AG04450 (cell line): ENCODE results near the gene URAD. TPM values are rescaled to one million over a fixed set of nuclear protein-coding genes. Genes with fewer than 3 reads are reported as not detected.
"Not testable (repeated sequence)": the region's sequence is repeated elsewhere in the genome, so short reads cannot be mapped to it uniquely, and the experiment has no call there.

Experiments used
- CTCF ChIA-PET: fragments of 300-600, 350-600 bp; formaldehyde crosslinking; extraction: SDS; loops from one replicate; lab custom pipeline; 2022; ENCODE audit warnings: antibody characterized with exemption, inconsistent platforms; lab: Charles Lee
- POLR2A ChIA-PET: fragments of 350-600 bp; formaldehyde crosslinking; extraction: SDS; loops from one replicate; lab custom pipeline; 2021; ENCODE audit warnings: antibody characterized with exemption, inconsistent platforms; lab: Yijun Ruan, JAX
- DNase-seq: peaks from one replicate; pipeline ENCODE4 v3.0.0-alpha.2; 2011; ENCODE audit warnings: low read depth, low spot score
- H3K27ac ChIP-seq: one replicate; pipeline ENCODE4 v1.5.1; 2012; ENCODE audit warnings: low read depth, low read length, control low read depth
- H3K27me3 ChIP-seq: one replicate; pipeline ENCODE4 v1.6.0; 2012; ENCODE audit warnings: low read length; ENCODE audit not compliant: control insufficient read depth, insufficient read depth
- H3K4me3 ChIP-seq: 2 replicates; pipeline ENCODE4 v1.5.1; 2011; ENCODE audit warnings: mild to moderate bottlenecking, low read depth, low read length, control low read depth
- H3K9me3 ChIP-seq: 2 replicates; pipeline ENCODE4 v1.5.1; 2012; ENCODE audit warnings: low read length; ENCODE audit not compliant: control insufficient read depth, insufficient read depth
- polyA plus RNA-seq: library from polyadenylated mRNA; depleted of rRNA; stranded (reverse); fragments of >200 nt; gene quantifications from 2 replicates; pipeline ENCODE4 v1.2.3, GENCODE V29; 2011
- TF ChIP-seq, protein P1 (sequence below): IDR thresholded peaks from 2 replicates; pipeline ENCODE4 v1.5.1; 2011; ENCODE audit warnings: low read depth, low read length, control low read depth, inconsistent platforms

Gene URAD
- polyA plus RNA-seq, 1 experiment: not detected

DNA sequence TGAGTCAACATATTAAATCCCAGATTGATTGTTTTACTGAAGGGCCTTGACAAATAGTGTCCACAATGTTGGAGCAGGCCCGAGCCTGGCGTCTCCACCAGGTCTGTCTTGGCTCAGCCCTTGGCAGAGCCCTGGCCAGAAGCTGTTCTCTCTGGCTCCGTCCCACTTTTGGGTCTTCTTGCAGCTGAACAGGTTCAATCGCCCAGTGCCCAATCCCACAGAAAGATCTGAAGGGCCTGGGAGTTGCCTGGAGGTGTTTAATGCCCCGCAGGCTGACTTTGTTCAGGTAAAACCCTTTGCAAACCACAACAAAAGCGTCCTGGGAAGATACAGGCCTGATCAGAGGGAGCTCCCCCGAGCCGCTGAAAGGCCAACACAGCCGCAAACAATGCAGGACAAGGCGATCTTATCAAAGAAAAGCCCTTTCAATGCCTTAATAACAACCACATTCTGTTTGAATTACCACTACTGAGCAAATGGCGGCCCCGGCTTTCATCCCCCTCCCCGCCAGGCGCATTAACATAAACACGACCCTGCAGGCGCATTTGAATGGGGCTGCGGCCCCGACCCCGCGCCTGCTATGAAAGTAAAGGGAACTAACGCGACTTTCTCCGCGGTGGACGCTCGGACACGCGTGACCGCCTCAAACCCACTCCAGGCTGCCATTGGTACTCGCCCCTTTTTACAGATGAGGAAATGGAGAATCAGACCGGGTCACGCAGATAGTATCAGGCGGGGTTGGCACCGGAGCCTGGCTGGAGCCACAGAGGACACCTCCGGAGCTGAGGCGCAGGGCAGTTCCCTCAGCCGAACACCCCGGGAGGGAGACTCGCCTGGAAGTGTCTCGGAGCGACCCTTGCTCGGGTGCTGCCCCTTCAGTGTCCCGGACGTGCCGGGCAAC, 22.5 kb downstream of the URAD start:
- Histone ChIP-seq H3K27me3 (peaks cover 94% of the 10 kb centered on the region), H3K27ac (no peak overlapping the region), H3K4me3 (no peak overlapping the region), H3K9me3 (no peaks in the 10 kb centered on the region; the same call in 1 of the 2 replicates)
- TF ChIP-seq, protein P1, sequence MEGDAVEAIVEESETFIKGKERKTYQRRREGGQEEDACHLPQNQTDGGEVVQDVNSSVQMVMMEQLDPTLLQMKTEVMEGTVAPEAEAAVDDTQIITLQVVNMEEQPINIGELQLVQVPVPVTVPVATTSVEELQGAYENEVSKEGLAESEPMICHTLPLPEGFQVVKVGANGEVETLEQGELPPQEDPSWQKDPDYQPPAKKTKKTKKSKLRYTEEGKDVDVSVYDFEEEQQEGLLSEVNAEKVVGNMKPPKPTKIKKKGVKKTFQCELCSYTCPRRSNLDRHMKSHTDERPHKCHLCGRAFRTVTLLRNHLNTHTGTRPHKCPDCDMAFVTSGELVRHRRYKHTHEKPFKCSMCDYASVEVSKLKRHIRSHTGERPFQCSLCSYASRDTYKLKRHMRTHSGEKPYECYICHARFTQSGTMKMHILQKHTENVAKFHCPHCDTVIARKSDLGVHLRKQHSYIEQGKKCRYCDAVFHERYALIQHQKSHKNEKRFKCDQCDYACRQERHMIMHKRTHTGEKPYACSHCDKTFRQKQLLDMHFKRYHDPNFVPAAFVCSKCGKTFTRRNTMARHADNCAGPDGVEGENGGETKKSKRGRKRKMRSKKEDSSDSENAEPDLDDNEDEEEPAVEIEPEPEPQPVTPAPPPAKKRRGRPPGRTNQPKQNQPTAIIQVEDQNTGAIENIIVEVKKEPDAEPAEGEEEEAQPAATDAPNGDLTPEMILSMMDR: no peak
- POLR2A ChIA-PET: no interaction called here
- no peak for DNase-seq
- CTCF ChIA-PET: interaction anchor here (0.6 to 1.8 kb wide), 4 partner anchors 12 to 596 kb away, joined by 3 to 11 read pairs (median 5); no protein-coding TSS in a partner anchor

DNA sequence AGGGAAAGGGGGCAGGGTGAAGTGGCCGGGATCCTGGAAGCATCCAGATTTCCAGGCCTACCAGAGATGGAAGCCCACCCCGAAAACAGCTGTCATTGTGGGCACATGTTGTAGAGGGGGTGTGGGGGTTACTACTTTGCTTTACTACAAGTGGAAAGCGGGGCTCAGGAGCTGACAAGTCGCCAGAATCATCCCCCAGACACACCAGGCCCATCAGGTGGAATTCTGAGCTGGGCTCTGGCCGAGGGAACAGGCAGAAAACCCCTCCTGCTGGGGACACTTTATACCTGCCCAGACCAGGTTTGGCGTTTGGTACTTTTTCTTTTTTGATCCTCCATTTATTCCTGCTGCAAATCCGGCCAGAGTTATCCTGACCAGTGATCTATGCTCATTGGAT, 23.2 kb downstream of the URAD start:
- H3K27me3 ChIP-seq: peaks cover 93% of the 10 kb centered on the region
- CTCF ChIA-PET: interaction anchor here (0.6 to 1.8 kb wide), 6 partner anchors 12 to 595 kb away, joined by 3 to 11 read pairs (median 4); no protein-coding TSS in a partner anchor
- POLR2A ChIA-PET: no interaction called here
- TF ChIP-seq, protein P1: no peak
- no peak for DNase-seq
- H3K4me3 ChIP-seq: no peak overlapping the region
- no peak overlapping the region for H3K27ac ChIP-seq
- no peaks in the 10 kb centered on the region; the same call in 1 of the 2 replicates for H3K9me3 ChIP-seq

GRCh38 chr13:27964741-27965323, 23.7 kb downstream of the URAD start:
- POLR2A ChIA-PET: no interaction called here
- no peak overlapping the region for H3K4me3 ChIP-seq
- CTCF ChIA-PET: interaction anchor here (0.6 to 1.8 kb wide), 3 partner anchors 11 to 208 kb away, joined by 4 to 7 read pairs (median 4); no protein-coding TSS in a partner anchor
- H3K9me3 ChIP-seq: no peaks in the 10 kb centered on the region; the same call in 1 of the 2 replicates
- TF ChIP-seq, protein P1: no peak
- DNase-seq: no peak
- no peak overlapping the region for H3K27ac ChIP-seq
- H3K27me3 ChIP-seq: peaks cover 93% of the 10 kb centered on the region

DNA sequence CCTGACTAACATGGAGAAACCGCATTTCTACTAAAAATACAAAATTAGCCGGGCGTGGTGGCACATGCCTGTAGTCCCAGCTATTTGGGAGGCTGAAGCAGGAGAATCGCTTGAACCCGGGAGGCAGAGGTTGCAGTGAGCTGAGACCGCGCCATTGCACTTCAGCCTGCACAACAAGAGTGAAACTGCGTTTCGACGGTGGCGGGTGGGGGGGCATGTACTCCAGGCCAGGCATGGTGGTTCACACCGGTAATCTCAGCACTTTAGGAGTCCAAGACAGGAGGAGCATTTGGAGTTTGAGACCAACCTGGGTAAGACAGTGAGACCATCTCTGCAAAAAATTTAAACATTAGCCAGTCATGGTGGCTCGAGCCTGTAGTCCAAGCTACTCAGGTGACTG, 24.3 kb downstream of the URAD start:
- DNase-seq, H3K27ac ChIP-seq, POLR2A ChIA-PET, H3K9me3 ChIP-seq, H3K4me3 ChIP-seq: not testable (repeated sequence)
- H3K27me3 ChIP-seq: peaks cover 93% of the 10 kb centered on the region
- CTCF ChIA-PET: interaction anchor here (1.8 kb wide), 1 partner anchor 11 kb away, joined by 7 read pairs; no protein-coding TSS in a partner anchor

GRCh38 chr13:27963491-27963890, 25.0 kb downstream of the URAD start:
- no peak for DNase-seq
- peaks cover 92% of the 10 kb centered on the region for H3K27me3 ChIP-seq
- POLR2A ChIA-PET: no interaction called here

More at GRCh38 chr13:27963491-27963890, 25.0 kb downstream of the URAD start:
- Histone ChIP-seq H3K27ac (no peak overlapping the region), H3K9me3 (no peaks in the 10 kb centered on the region; the same call in 1 of the 2 replicates), H3K4me3 (no peak overlapping the region)
- TF ChIP-seq, protein P1: no peak
- CTCF ChIA-PET: interaction anchor here (2.4 kb wide), 1 partner anchor 10 kb away, joined by 7 read pairs; no protein-coding TSS in a partner anchor
